ENCODE data around the gene KRTAP10-4. TPM values are rescaled to one million over a fixed set of nuclear protein-coding genes. Genes with fewer than 3 reads are reported as not detected.
"Not testable (repeated sequence)": the region's sequence is repeated elsewhere in the genome, so short reads cannot be mapped to it uniquely, and the experiment has no call there.

The KRTAP10-4 gene
- total RNA-seq, 2 donors from 2014 or later: not detected

DNA sequence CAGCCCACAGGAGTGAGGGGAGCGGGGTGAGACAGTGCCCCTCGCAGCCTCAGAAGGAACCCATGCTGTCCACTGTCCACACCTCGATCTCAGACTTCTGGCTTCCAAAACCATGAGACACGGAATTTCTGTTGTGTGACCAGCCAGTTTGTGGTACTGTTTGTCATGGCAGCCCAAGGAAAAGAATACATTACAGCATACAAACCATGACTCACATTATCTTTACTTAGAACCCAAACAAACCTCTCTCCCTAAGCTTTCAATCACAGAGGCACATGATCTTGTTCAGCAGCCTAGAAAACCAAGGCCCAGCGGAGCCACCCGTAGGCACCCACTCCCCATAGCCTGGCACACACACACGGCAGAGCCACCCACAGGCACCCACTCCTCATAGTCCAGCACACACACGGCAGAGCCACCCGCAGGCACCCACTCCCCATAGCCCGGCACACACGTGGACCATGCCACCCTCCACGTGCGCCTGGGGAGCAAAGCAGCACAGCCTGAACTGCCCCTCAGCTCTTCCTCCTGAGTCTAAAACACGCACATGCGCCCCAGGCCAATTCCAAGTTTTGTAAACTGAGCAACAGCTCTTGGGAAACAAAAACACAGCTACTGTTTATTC lies 458 bp upstream of the KRTAP10-4 start:
- DNase-seq: no peak
- ATAC-seq: no peak
- intact Hi-C loops (cut with DNase I, micrococcal nuclease): no loop called here

GRCh38 chr21:44574457-44575306 lies 1.2 kb downstream of the KRTAP10-4 start:
- DNase-seq (peak; percentile 84 to 90), ATAC-seq (peak; percentile 95)
- intact Hi-C loops (cut with DNase I, micrococcal nuclease): no loop called here

DNA sequence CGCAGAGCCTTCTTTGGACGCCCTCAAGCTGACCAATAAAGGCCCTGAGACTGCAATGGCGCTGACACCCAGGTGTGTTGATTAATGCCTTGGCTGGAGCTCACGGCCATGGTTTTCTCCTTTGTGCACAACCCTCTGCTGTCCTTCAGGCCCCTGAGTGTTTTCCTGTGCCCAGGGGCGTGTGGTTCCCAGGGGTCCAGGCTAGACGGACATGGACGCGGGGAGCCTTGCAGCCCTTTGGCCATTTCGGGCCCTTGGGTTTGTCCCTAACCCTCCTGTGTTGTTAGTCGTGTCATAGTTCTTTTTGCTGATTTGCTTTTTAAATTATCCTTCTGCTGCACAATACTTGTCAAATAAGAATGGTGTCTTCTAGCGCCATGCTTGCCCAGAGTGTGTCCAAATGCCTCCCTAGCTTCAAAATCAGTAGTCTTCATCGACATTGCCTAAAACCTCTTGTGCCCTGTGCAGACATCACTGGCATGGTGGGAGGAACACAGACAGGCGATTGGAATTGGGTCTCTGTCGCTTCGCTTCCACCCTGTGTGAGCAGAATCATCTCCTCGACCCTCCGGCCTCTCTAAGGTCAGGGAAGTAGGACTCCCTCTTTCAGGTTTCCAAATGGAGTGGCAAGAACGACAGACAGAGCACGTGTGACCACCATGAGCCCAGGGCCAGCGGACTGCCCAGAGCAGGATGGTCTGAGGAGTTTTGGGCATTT lies 1.9 kb downstream of the KRTAP10-4 start:
- no peak for DNase-seq
- intact Hi-C loops (cut with DNase I, micrococcal nuclease): no loop called here
- peak; percentile 1 for ATAC-seq

- intact Hi-C loops (cut with DNase I, micrococcal nuclease): no loop called here
Observed at GRCh38 chr21:44576025-44576420, 2.5 kb downstream of the KRTAP10-4 start.

GRCh38 chr21:44578371-44579055 lies 5.0 kb downstream of the KRTAP10-4 start:
- no peak for ATAC-seq
- no peak for DNase-seq
- intact Hi-C loops (cut with DNase I, micrococcal nuclease): no loop called here

More at GRCh38 chr21:44576025-44576420, 2.5 kb downstream of the KRTAP10-4 start:
- peak; percentile 37 for ATAC-seq
- DNase-seq: peak in 1 of 2 donors; percentile 24

DNA sequence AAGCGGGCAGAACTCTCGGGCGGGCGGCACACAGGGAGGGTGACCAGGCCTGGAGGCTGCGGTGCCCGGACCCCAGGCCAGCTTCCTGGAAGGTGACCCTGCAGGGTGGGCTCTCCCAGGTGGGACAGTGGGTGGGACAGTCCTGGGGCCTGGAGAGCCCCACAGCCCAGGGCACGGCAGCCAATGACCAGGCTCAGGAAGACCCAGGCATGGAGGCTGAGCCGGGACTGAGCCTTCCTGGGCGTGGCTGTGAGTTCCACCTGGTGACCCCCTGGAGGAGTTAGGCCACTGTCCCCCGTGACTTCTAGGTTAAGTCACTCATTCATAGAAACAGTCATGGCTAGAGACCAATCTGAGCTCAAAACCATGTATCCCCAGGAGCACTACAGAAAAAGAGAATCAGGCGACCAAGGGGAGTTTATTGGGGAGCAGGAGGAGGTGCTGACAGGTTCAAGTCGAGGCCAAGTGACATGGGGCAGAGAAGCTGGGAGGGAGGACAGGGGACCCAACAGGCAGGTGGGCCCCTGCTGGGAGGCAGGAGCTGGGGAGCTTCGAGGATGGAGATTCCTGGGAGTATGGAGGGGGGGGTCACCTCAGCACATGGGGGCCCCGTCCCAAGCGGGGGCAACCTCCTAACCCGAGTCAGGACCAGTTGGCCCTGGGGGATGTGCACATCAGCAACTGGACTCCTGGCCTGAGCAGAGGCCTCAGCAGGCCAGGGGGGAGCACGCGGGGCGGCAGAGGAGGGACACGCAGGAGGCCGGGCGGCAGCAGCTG lies 5.7 kb downstream of the KRTAP10-4 start:
- intact Hi-C loops (cut with DNase I, micrococcal nuclease): no loop called here
- DNase-seq (no peak), ATAC-seq (no peak)

- ATAC-seq (no peak), DNase-seq (no peak)
- intact Hi-C loops (cut with DNase I, micrococcal nuclease): no loop called here
Observed at GRCh38 chr21:44579833-44580144, 6.3 kb downstream of the KRTAP10-4 start.

- ATAC-seq: peak; percentile 75
- intact Hi-C loops (cut with DNase I, micrococcal nuclease): not testable (repeated sequence)
- peak in 1 of 2 donors; percentile 37 for DNase-seq
Observed at GRCh38 chr21:44580231-44580821, 6.8 kb downstream of the KRTAP10-4 start, which contains the start of gene KRTAP10-5. Gene KRTAP10-5 (minus strand): TSS chr21:44580604. CDS start chr21:44580578, 26 bp downstream.

GRCh38 chr21:44581158-44581557 lies 7.6 kb downstream of the KRTAP10-4 start:
- DNase-seq: no peak
- no peak for ATAC-seq
- intact Hi-C loops (cut with DNase I, micrococcal nuclease): no loop called here

GRCh38 chr21:44582055-44582454 lies 8.5 kb downstream of the KRTAP10-4 start:
- no peak for DNase-seq
- no peak for ATAC-seq
- intact Hi-C loops (cut with DNase I, micrococcal nuclease): no loop called here

- intact Hi-C loops (cut with DNase I, micrococcal nuclease): no loop called here
- no peak for DNase-seq
- no peak for ATAC-seq
Observed at GRCh38 chr21:44583089-44583799, 9.7 kb downstream of the KRTAP10-4 start.

GRCh38 chr21:44583800-44584147 lies 10.2 kb downstream of the KRTAP10-4 start:
- ATAC-seq: no peak
- intact Hi-C loops (cut with DNase I, micrococcal nuclease): no loop called here
- DNase-seq: no peak

DNA sequence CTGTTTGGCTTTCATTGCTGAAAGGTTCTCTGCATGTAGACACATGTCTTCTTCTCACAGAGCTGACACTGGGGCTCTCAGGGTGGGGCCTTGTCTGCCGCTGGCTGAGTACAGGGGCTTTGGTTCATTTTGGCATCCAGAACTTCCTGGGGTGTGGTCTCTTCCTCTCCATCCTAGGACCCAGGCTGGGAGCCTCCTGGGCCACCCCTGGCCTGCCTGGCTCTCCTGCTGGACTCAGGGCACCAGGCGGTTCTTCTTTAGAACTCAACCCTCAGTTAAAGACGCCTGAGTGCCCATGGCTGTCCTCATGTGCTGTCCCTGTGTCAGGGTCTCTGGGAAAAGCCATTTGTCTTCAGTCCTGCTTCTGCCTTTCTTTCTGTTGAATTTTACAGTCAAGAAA lies 12.4 kb downstream of the KRTAP10-4 start:
- intact Hi-C loops (cut with DNase I, micrococcal nuclease): no loop called here
- ATAC-seq (no peak), DNase-seq (no peak)

- DNase-seq: no peak
- intact Hi-C loops (cut with DNase I, micrococcal nuclease): no loop called here
- no peak for ATAC-seq
Observed at GRCh38 chr21:44589094-44589493, 15.6 kb downstream of the KRTAP10-4 start.

GRCh38 chr21:44589586-44590305 lies 16.2 kb downstream of the KRTAP10-4 start:
- ATAC-seq (no peak), DNase-seq (no peak)
- intact Hi-C loops (cut with DNase I, micrococcal nuclease): no loop called here

DNA sequence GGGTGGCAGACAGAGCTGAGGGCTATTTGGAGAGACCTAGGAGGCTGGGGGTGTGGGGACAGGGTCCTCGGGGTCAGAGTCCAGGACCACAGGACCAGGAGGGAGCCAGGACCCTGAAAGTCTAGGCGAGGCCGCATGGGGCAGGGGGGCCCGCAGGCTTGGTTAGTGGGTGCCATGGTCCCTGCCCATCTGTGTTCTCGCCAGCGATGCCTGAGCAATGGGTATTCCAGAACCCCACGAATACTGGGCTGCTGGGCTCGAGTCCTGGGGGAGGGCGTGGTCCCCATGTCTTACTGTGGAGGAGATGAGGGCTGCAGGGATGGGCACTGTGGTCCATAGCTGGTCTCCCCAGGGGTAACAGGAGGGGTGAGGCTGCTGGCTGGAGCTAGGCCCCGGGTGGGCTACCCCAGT lies 16.8 kb downstream of the KRTAP10-4 start:
- DNase-seq: no peak
- no peak for ATAC-seq
- intact Hi-C loops (cut with DNase I, micrococcal nuclease): no loop called here

All from left colon (tissue), 2 donors.